PC-3 (cell line): ENCODE measurements around the gene MYORG. TPM values are rescaled to one million over a fixed set of nuclear protein-coding genes. Genes with fewer than 3 reads are reported as not detected.

Experiments used
- ATAC-seq: fragments of 200-7000 bp; cut with Tn5 transposase; 2 replicates; pipeline ENCODE4 v1.9.1; 2020; ENCODE audit warnings: mild to moderate bottlenecking, moderate library complexity
- BruUV-seq: library from RNA; stranded (reverse); fragments of 400-500 nt; replicated peaks from 2 replicates; lab custom pipeline; 2021; lab: Mats Ljungman, UMichigan
- CTCF ChIA-PET: fragments of 300-600 bp; sonication (Branson Sonifier 250); formaldehyde crosslinking; loops from one replicate; lab custom pipeline; 2022; ENCODE audit warnings: antibody characterized with exemption; lab: Charles Lee
- POLR2A ChIA-PET: fragments of 300-600 bp; sonication (Branson Sonifier 250); formaldehyde crosslinking; loops from one replicate; lab custom pipeline; 2022; ENCODE audit warnings: antibody characterized with exemption; ENCODE audit not compliant: unreplicated experiment; lab: Charles Lee
- DNase-seq: peaks from one replicate; pipeline ENCODE4 v3.0.0-alpha.2; 2015
- H2AFZ ChIP-seq: fragments of 300-600 bp; sonication (generic); 2 replicates; pipeline ENCODE4 v1.6.0; 2016; ENCODE audit warnings: antibody characterized with exemption, low read length
- H3F3A ChIP-seq: fragments of 300-600 bp; sonication (generic); one replicate; pipeline ENCODE4 v1.6.0; 2017; ENCODE audit warnings: antibody characterized with exemption, low read length, control low read depth, mild to moderate bottlenecking; ENCODE audit not compliant: unreplicated experiment
- H3K27ac ChIP-seq: fragments of 300-600 bp; sonication (generic); 2 replicates; pipeline ENCODE4 v1.5.1; 2016; ENCODE audit warnings: mild to moderate bottlenecking, low read length
- H3K27me3 ChIP-seq: fragments of 300-600 bp; sonication (generic); 2 replicates; pipeline ENCODE4 v1.6.1; 2016; ENCODE audit warnings: low read length, mixed read lengths
- H3K36me3 ChIP-seq: fragments of 300-600 bp; sonication (generic); 2 replicates; pipeline ENCODE4 v1.6.1; 2016; ENCODE audit warnings: low read depth, mixed run types, low read length, mixed read lengths
- H3K4me1 ChIP-seq: fragments of 300-600 bp; sonication (generic); 2 replicates; pipeline ENCODE4 v1.5.1; 2016; ENCODE audit warnings: low read length; ENCODE audit not compliant: insufficient read depth
- H3K4me2 ChIP-seq: fragments of 300-600 bp; sonication (generic); 2 replicates; pipeline ENCODE4 v1.6.0; 2016; ENCODE audit warnings: low read length
- H3K4me3 ChIP-seq: fragments of 300-600 bp; sonication (generic); 2 replicates; pipeline ENCODE4 v1.5.1; 2016; ENCODE audit warnings: mild to moderate bottlenecking, low read length, mixed read lengths
- H3K79me2 ChIP-seq: fragments of 300-600 bp; sonication (generic); 2 replicates; pipeline ENCODE4 v1.6.1; 2017; ENCODE audit warnings: low read length, mixed read lengths
- H3K9ac ChIP-seq: fragments of 300-600 bp; sonication (generic); 2 replicates; pipeline ENCODE4 v1.6.0; 2016; ENCODE audit warnings: mild to moderate bottlenecking, low read length
- H3K9me2 ChIP-seq: fragments of 300-600 bp; sonication (generic); replicated peaks from 2 replicates; pipeline ENCODE4 v1.6.1; 2016; ENCODE audit warnings: mixed run types, low read length, mixed read lengths
- H3K9me3 ChIP-seq: fragments of 300-600 bp; sonication (generic); 2 replicates; pipeline ENCODE4 v1.6.1; 2016; ENCODE audit warnings: low read length, mixed read lengths
- H4K20me1 ChIP-seq: fragments of 300-600 bp; sonication (generic); 2 replicates; pipeline ENCODE4 v1.6.1; 2016; ENCODE audit warnings: low read length, mixed read lengths
- EZH2 ChIP-seq: fragments of 300-600 bp; sonication (generic); IDR thresholded peaks from one replicate; pipeline ENCODE4 v1.6.1; 2017; ENCODE audit warnings: antibody characterized with exemption, mild to moderate bottlenecking, low read length; ENCODE audit not compliant: unreplicated experiment
- EZH2phosphoT487 ChIP-seq: fragments of 300-600 bp; sonication (generic); IDR thresholded peaks from 2 replicates; pipeline ENCODE4 v1.6.1; 2018; ENCODE audit warnings: mild to moderate bottlenecking, antibody characterized with exemption, low read length, borderline replicate concordance
- intact Hi-C: fragments of 100-400 bp; cut with micrococcal nuclease; formaldehyde crosslinking; loops from 2 replicates; pipeline ENCODE4 v1.9.0; 2023
- total RNA-seq: library from RNA; depleted of rRNA; stranded (reverse); fragments of >200 nt; gene quantifications from 2 replicates; pipeline ENCODE4 v1.2.3, GENCODE V29; 2014
- TF ChIP-seq, protein P1 (sequence below): fragments of 300-600 bp; sonication (generic); conservative IDR thresholded peaks from 2 replicates; pipeline ENCODE4 v1.5.1; 2017; ENCODE audit warnings: antibody characterized with exemption, low read depth, mild to moderate bottlenecking, low read length

The MYORG gene
- total RNA-seq, 1 experiment from 2014 or later = 3.4 TPM

DNA sequence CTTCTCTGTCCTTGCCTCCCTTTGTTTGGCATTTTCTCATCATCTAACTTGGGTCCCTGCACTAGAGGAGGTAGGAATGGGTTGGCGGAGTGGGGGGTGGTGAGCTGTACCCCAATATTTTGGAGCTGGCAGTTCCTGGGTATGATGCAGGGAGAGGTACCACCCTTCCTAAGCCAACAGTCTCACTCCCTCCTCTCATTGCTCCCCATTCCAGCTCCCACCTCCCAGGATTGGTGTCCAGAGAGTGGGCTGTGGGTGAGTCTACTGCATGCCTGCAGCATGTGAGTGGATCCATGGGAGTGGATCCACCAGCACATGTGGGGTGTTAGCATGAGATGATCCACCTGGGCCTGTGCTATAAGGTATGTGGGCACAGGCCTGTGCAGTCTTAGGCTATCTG lies 22.2 kb upstream of the MYORG start:
- Histone ChIP-seq H3K4me2 (no peak overlapping the region), H2AFZ (no peak overlapping the region), H3K36me3 (peaks cover 4% of the 10 kb centered on the region; the same call in 1 of the 2 replicates), H3K9me3 (no peaks in the 10 kb centered on the region), H3K79me2 (no peaks in the 10 kb centered on the region), H3K27me3 (no peaks in the 10 kb centered on the region), H3K9me2 (no peaks in the 10 kb centered on the region), H3K4me3 (no peak overlapping the region), H4K20me1 (no peaks in the 10 kb centered on the region), H3K27ac (no peak overlapping the region), H3K4me1 (no peaks in the 10 kb centered on the region), H3K9ac (no peak overlapping the region), H3F3A (no peaks in the 10 kb centered on the region)
- ATAC-seq (no peak), DNase-seq (no peak)
- intact Hi-C loops = no loop called here
- CTCF ChIA-PET = no interaction called here
- TF ChIP-seq EZH2 = no peak
- no peak for TF ChIP-seq EZH2phosphoT487
- TF ChIP-seq, protein P1, sequence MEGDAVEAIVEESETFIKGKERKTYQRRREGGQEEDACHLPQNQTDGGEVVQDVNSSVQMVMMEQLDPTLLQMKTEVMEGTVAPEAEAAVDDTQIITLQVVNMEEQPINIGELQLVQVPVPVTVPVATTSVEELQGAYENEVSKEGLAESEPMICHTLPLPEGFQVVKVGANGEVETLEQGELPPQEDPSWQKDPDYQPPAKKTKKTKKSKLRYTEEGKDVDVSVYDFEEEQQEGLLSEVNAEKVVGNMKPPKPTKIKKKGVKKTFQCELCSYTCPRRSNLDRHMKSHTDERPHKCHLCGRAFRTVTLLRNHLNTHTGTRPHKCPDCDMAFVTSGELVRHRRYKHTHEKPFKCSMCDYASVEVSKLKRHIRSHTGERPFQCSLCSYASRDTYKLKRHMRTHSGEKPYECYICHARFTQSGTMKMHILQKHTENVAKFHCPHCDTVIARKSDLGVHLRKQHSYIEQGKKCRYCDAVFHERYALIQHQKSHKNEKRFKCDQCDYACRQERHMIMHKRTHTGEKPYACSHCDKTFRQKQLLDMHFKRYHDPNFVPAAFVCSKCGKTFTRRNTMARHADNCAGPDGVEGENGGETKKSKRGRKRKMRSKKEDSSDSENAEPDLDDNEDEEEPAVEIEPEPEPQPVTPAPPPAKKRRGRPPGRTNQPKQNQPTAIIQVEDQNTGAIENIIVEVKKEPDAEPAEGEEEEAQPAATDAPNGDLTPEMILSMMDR = no peak
- BruUV-seq = no TSS peak
- POLR2A ChIA-PET = no interaction called here

GRCh38 chr9:34396276-34397214 lies 19.8 kb upstream of the MYORG start:
- Histone ChIP-seq H3K27ac (no peak overlapping the region), H3K9ac (no peak overlapping the region), H3K79me2 (no peaks in the 10 kb centered on the region), H3F3A (no peaks in the 10 kb centered on the region), H3K4me2 (no peak overlapping the region), H3K4me3 (no peak overlapping the region), H4K20me1 (no peaks in the 10 kb centered on the region), H2AFZ (no peak overlapping the region), H3K27me3 (no peaks in the 10 kb centered on the region), H3K9me2 (no peaks in the 10 kb centered on the region), H3K36me3 (no peaks in the 10 kb centered on the region), H3K4me1 (no peaks in the 10 kb centered on the region), H3K9me3 (no peaks in the 10 kb centered on the region)
- TF ChIP-seq EZH2phosphoT487 (no peak), EZH2 (no peak)
- TF ChIP-seq, protein P1 = no peak
- ChIA-PET CTCF (no interaction called here), POLR2A (no interaction called here)
- DNase-seq (no peak), ATAC-seq (no peak)
- intact Hi-C loops = no loop called here
- no TSS peak for BruUV-seq

DNA sequence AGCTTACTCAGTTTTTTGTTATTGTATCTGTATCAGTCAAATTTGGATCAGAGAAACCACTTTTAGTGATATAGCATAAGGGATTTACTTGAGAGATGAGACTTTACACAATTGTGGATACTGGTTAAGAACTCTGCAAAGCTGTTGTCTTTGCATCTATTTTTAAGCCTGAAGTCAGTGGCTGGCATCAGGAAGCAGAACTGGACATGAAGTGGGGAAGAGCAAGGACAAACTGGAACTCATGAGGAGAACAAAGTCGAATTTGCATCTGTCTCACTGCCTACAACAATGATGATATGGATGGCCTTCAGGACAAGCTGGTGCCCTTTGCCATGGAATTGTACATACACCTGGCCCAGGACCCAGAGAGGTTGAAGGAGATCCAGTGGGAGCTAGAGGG lies 15.8 kb upstream of the MYORG start:
- Histone ChIP-seq H4K20me1 (no peaks in the 10 kb centered on the region), H2AFZ (no peak overlapping the region), H3K4me1 (no peaks in the 10 kb centered on the region), H3F3A (no peaks in the 10 kb centered on the region), H3K9me2 (no peaks in the 10 kb centered on the region), H3K36me3 (no peaks in the 10 kb centered on the region), H3K9me3 (no peaks in the 10 kb centered on the region), H3K79me2 (no peaks in the 10 kb centered on the region), H3K27me3 (no peaks in the 10 kb centered on the region), H3K4me3 (no peak overlapping the region), H3K4me2 (no peak overlapping the region), H3K27ac (no peak overlapping the region), H3K9ac (no peak overlapping the region)
- intact Hi-C loops = no loop called here
- no TSS peak for BruUV-seq
- DNase-seq = no peak
- ChIA-PET POLR2A (no interaction called here), CTCF (no interaction called here)
- no peak for ATAC-seq
- no peak for TF ChIP-seq EZH2
- TF ChIP-seq EZH2phosphoT487 = no peak
- TF ChIP-seq, protein P1 = no peak
